SH-SY5Y (cell line): ENCODE measurements around the gene TSPO2.

Source experiments
- GATA2 ChIP-seq: IDR thresholded peaks from 2 replicates; pipeline ENCODE4 v1.6.1; 2011; ENCODE audit warnings: mild to moderate bottlenecking, low read depth, low read length
- GATA3 ChIP-seq: IDR thresholded peaks from 2 replicates; pipeline ENCODE4 v1.6.1; 2011; ENCODE audit warnings: low read depth, mild to moderate bottlenecking, low read length, moderate library complexity

- no peak for TF ChIP-seq GATA3
- TF ChIP-seq GATA2, result no peak
Measured at GRCh38 chr6:41058783-41059181, 16.5 kb downstream of the TSPO2 start.
